ENCODE results near the gene PFDN4. TPM values are rescaled to one million over a fixed set of nuclear protein-coding genes. Genes with fewer than 3 reads are reported as not detected.

The PFDN4 gene
- total RNA-seq, 2 donors from 2014 or later = 48.2 to 101 TPM

DNA sequence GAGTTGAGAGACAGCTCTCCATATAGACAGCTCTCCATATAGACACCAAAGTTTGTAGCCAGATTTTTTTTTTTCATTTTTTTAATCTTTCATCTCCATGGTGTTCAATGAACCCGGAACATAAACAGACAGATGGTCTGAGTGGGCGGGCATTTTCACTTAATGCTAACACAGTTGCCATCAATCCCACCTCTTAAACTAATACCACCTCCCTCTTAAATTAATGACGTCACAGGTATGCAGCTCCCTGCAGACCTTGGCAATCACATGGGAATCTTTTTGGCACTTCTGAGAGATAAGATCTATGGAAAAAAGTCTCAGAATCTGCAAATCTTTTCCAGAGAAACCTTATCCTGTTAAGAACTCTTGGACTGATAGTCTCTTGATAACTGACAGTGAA lies 43.2 kb downstream of the PFDN4 start:
- no peak for DNase-seq (ENCODE audit: low spot score)
- H3K36me3 ChIP-seq = no peaks in the 10 kb centered on the region
- H3K4me1 ChIP-seq = no peaks in the 10 kb centered on the region
- no peaks in the 10 kb centered on the region for H3K9me3 ChIP-seq
- no peak overlapping the region for H3K4me3 ChIP-seq
- H3K27ac ChIP-seq = no peak overlapping the region
- TF ChIP-seq, protein P1, sequence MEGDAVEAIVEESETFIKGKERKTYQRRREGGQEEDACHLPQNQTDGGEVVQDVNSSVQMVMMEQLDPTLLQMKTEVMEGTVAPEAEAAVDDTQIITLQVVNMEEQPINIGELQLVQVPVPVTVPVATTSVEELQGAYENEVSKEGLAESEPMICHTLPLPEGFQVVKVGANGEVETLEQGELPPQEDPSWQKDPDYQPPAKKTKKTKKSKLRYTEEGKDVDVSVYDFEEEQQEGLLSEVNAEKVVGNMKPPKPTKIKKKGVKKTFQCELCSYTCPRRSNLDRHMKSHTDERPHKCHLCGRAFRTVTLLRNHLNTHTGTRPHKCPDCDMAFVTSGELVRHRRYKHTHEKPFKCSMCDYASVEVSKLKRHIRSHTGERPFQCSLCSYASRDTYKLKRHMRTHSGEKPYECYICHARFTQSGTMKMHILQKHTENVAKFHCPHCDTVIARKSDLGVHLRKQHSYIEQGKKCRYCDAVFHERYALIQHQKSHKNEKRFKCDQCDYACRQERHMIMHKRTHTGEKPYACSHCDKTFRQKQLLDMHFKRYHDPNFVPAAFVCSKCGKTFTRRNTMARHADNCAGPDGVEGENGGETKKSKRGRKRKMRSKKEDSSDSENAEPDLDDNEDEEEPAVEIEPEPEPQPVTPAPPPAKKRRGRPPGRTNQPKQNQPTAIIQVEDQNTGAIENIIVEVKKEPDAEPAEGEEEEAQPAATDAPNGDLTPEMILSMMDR (IDR thresholded peaks at IDR 0.05) = no peak
- no peaks in the 10 kb centered on the region for H3K27me3 ChIP-seq

GRCh38 chr20:54254596-54254995 lies 46.7 kb downstream of the PFDN4 start:
- no peak for DNase-seq (ENCODE audit: low spot score)
- no peak overlapping the region for H3K4me3 ChIP-seq
- H3K27ac ChIP-seq = no peak overlapping the region
- H3K36me3 ChIP-seq = no peaks in the 10 kb centered on the region
- no peaks in the 10 kb centered on the region for H3K27me3 ChIP-seq
- no peaks in the 10 kb centered on the region for H3K9me3 ChIP-seq
- TF ChIP-seq, protein P1 (IDR thresholded peaks at IDR 0.05) = no peak
- H3K4me1 ChIP-seq = no peaks in the 10 kb centered on the region

- Histone ChIP-seq H3K27me3 (no peaks in the 10 kb centered on the region), H3K4me3 (no peak overlapping the region), H3K36me3 (no peaks in the 10 kb centered on the region), H3K27ac (no peak overlapping the region), H3K4me1 (no peaks in the 10 kb centered on the region), H3K9me3 (no peaks in the 10 kb centered on the region)
- TF ChIP-seq, protein P1 (IDR thresholded peaks at IDR 0.05) = no peak
- no peak for DNase-seq (ENCODE audit: low spot score)
These were observed 47.3 kb downstream of the PFDN4 start for GRCh38 chr20:54255157-54255556.

GRCh38 chr20:54256202-54256601 lies 48.3 kb downstream of the PFDN4 start:
- no peaks in the 10 kb centered on the region for H3K36me3 ChIP-seq
- TF ChIP-seq, protein P1 (IDR thresholded peaks at IDR 0.05) = no peak
- DNase-seq (ENCODE audit: low spot score) = no peak
- H3K4me1 ChIP-seq = no peaks in the 10 kb centered on the region
- H3K27ac ChIP-seq = no peak overlapping the region
- H3K9me3 ChIP-seq = no peaks in the 10 kb centered on the region
- H3K4me3 ChIP-seq = no peak overlapping the region
- H3K27me3 ChIP-seq = no peaks in the 10 kb centered on the region

GRCh38 chr20:54257071-54257816 lies 49.4 kb downstream of the PFDN4 start:
- no peak overlapping the region for H3K27ac ChIP-seq
- no peaks in the 10 kb centered on the region for H3K27me3 ChIP-seq
- no peaks in the 10 kb centered on the region for H3K36me3 ChIP-seq
- no peak overlapping the region for H3K4me3 ChIP-seq
- TF ChIP-seq, protein P1 (IDR thresholded peaks at IDR 0.05) = no peak
- no peak for DNase-seq (ENCODE audit: low spot score)
- H3K4me1 ChIP-seq = no peaks in the 10 kb centered on the region
- no peaks in the 10 kb centered on the region for H3K9me3 ChIP-seq

DNA sequence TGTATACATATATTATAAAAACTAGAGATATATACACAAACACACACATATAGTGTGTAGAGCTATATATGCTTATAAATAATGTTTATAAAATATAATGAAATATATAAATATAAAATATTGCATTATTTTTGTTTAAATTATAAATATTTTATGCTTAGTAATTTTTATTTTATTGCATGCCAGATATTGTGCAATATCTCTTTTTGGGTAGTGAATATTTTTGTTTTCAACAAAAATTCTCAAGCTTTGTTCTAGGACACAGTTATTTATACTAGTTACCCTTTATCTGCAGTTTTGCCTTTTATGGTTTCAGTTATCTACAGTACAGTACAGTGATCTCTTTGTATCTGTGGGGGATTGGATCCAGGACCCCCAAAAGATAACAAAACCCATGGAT lies 52.2 kb downstream of the PFDN4 start:
- Histone ChIP-seq H3K4me3 (no peak overlapping the region), H3K9me3 (no peaks in the 10 kb centered on the region), H3K36me3 (no peaks in the 10 kb centered on the region), H3K27me3 (no peaks in the 10 kb centered on the region), H3K4me1 (no peaks in the 10 kb centered on the region), H3K27ac (no peak overlapping the region)
- TF ChIP-seq, protein P1 (IDR thresholded peaks at IDR 0.05) = no peak
- DNase-seq (ENCODE audit: low spot score) = no peak
